K562 (cell line): ENCODE results near the gene ABAT.

Source experiments
- CEBPB ChIP-seq: fragments of 450-650 bp; IDR thresholded peaks from 2 replicates; pipeline ENCODE4 v1.6.1; 2016; ENCODE audit warnings: missing genetic modification characterization, missing compliant biosample characterization
- CTCF ChIP-seq, 3 experiments: IDR thresholded peaks in 2 of 3; conservative IDR thresholded peaks in 1 of 3; 2 replicates each; pipeline ENCODE4 v1.5.1; 2011 to 2012; ENCODE audit warnings: low read length in 3 of 3, mild to moderate bottlenecking in 3 of 3, control low read depth in 2 of 3, improper control_type of control experiment in 1 of 3, inconsistent platforms in 1 of 3, low read depth in 1 of 3, mixed read lengths in 1 of 3, moderate library complexity in 1 of 3; ENCODE audit not compliant: insufficient read depth in 2 of 3
- EZH2 ChIP-seq: IDR thresholded peaks from 2 replicates; pipeline ENCODE4 v1.6.1; 2012; ENCODE audit warnings: low read depth, mild to moderate bottlenecking, inconsistent platforms, low read length, borderline replicate concordance
- POLR2A ChIP-seq: fragments of 450-650 bp; conservative IDR thresholded peaks from 2 replicates; pipeline ENCODE4 v1.6.1; 2016
- SRF ChIP-seq, 2 experiments: fragments of 250-450, 450-650 bp in 1 of 2; sonication (Bioruptor Pico) in 1 of 2; sonication (generic) in 1 of 2; formaldehyde crosslinking; IDR thresholded peaks; 2 replicates each; pipeline versions ENCODE4 v1.5.0 to v1.5.1; 2020 to 2022; ENCODE audit warnings: mild to moderate bottlenecking in 1 of 2, missing genetic modification reagents in 1 of 2
- ZFP30 ChIP-seq: fragments of 250-450 bp; sonication (Bioruptor Pico); IDR thresholded peaks from 2 replicates; pipeline ENCODE4 v1.8.0; 2022; ENCODE audit warnings: moderate library complexity, mild to moderate bottlenecking, inconsistent platforms, borderline replicate concordance
- TF ChIP-seq, protein P1 (sequence below): fragments of 450-650 bp; formaldehyde crosslinking; IDR thresholded peaks from 2 replicates; pipeline ENCODE4 v1.4.0; 2020; ENCODE audit warnings: mild to moderate bottlenecking, moderate library complexity
- TF ChIP-seq, protein P2 (sequence below): fragments of 150-350 bp; conservative IDR thresholded peaks from 2 replicates; pipeline ENCODE4 v1.6.1; 2014; ENCODE audit warnings: low read length

DNA sequence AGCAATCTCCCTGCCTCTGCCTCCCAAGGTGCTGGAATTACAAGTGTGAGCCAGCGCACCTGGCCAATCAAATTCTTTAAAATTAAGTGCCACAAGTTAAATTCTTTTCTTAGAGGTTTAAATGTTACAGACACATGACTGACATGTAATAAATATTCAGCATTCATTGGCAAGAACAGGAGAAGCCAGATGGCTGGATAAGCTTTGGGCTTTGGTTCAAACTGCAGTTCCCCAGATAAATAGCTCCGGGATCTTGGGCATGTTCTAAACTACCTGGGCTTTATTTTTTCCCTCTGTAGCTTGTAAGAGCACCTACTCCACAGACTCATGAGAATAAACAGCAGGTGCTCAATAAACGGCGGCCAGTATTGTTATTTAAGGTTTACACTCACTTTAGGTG is 34.1 kb downstream of the ABAT start:
- TF ChIP-seq ZFP30 (CRISPR knock-in tag) = no peak
- no peak for TF ChIP-seq SRF (CRISPR knock-in tag; IDR thresholded peaks at IDR 0.05)
- TF ChIP-seq, protein P1, sequence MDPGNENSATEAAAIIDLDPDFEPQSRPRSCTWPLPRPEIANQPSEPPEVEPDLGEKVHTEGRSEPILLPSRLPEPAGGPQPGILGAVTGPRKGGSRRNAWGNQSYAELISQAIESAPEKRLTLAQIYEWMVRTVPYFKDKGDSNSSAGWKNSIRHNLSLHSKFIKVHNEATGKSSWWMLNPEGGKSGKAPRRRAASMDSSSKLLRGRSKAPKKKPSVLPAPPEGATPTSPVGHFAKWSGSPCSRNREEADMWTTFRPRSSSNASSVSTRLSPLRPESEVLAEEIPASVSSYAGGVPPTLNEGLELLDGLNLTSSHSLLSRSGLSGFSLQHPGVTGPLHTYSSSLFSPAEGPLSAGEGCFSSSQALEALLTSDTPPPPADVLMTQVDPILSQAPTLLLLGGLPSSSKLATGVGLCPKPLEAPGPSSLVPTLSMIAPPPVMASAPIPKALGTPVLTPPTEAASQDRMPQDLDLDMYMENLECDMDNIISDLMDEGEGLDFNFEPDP (CRISPR knock-in tag) = no peak
- TF ChIP-seq CEBPB = no peak
- no peak for TF ChIP-seq EZH2
- no peak for TF ChIP-seq POLR2A
- TF ChIP-seq, protein P2, sequence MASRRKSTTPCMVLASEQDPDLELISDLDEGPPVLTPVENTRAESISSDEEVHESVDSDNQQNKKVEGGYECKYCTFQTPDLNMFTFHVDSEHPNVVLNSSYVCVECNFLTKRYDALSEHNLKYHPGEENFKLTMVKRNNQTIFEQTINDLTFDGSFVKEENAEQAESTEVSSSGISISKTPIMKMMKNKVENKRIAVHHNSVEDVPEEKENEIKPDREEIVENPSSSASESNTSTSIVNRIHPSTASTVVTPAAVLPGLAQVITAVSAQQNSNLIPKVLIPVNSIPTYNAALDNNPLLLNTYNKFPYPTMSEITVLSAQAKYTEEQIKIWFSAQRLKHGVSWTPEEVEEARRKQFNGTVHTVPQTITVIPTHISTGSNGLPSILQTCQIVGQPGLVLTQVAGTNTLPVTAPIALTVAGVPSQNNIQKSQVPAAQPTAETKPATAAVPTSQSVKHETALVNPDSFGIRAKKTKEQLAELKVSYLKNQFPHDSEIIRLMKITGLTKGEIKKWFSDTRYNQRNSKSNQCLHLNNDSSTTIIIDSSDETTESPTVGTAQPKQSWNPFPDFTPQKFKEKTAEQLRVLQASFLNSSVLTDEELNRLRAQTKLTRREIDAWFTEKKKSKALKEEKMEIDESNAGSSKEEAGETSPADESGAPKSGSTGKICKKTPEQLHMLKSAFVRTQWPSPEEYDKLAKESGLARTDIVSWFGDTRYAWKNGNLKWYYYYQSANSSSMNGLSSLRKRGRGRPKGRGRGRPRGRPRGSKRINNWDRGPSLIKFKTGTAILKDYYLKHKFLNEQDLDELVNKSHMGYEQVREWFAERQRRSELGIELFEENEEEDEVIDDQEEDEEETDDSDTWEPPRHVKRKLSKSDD = no peak
- TF ChIP-seq CTCF (IDR thresholded peaks at IDR 0.05 in 2 of 3, conservative IDR thresholded peaks at IDR 0.05 in 1 of 3; ENCODE audit: insufficient read depth in 2 of 3, low read depth in 1 of 3, low read length in 3 of 3) = no peak
